Stimulated activated CD4-positive, alpha-beta T cell treated with anti-CD3 and anti-CD28 coated beads, Interleukin-2, amount 100 ng/mL, for 4 hours (primary cell): Measurements from ENCODE around the gene IER5L.
"Not testable (repeated sequence)": the region's sequence is repeated elsewhere in the genome, so short reads cannot be mapped to it uniquely, and the experiment has no call there.

Experiments
- DNase-seq: peaks from one replicate; pipeline ENCODE4 v3.0.0-alpha.2; 2020; ENCODE audit warnings: low read depth

The IER5L gene

GRCh38 chr9:129138476-129139232 is 39.4 kb downstream of the IER5L start:
- no peak for DNase-seq

DNA sequence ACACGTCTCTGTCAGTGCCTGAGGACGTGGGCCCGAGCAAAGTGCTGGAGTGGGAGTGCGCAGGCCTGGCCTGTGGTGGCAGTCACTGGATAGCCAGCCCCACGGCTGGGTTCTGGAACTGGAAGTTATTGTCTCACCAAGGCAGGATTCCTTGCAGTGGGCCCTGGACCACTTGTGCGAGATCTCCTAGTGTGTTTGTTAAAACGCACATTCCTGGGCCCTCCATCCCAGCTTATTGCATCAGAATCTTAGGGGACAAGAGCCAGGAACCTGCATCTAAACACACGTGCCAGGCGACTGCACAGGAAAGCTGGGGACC is 40.0 kb downstream of the IER5L start:
- DNase-seq, result no peak

DNA sequence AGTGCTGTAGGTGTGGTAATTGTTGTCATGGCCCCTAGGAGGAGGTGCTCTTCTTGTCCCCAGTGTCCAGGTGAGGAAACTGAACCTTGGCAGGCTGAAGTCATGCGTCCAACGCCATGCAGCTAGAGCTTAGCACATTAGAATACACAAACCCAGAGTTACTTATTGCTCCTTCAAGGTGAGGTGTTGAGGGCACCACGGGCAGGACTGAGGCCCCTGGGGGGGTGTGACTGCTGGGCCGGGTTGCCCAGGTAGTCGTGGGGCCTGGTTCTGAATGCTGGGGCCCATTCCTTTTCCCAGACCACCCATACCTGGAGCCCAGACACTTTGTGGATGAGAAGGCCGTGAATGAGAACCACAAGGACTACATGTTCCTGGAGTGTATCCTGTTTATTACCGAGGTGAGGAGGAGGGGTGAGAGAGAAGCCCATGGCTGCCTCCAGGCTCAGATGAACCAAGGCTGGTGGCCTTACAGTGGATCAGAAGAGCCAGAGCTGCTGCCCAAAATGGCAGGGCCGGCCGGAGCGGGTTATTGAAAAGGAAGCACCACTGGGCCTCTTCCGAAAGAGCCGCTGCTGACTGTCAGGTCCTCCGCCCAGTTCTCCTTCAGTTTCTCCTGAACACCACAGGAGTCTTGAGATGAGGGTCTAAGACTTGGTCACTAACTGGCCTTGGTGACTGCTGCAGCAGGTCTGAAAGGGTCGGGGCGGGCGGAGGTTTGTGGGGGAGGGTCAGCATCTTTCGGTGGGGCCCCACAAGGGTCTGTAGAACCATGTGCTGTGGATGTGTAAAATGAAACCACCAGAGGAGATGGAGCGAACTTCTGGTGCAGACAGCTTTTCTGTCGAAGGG is 40.5 kb downstream of the IER5L start:
- DNase-seq, result no peak

GRCh38 chr9:129136446-129137035 is 41.5 kb downstream of the IER5L start:
- DNase-seq, result no peak

GRCh38 chr9:129135476-129135875 is 42.6 kb downstream of the IER5L start:
- no peak for DNase-seq

- no peak for DNase-seq
Measured at GRCh38 chr9:129133082-129133481, 45.0 kb downstream of the IER5L start.

DNA sequence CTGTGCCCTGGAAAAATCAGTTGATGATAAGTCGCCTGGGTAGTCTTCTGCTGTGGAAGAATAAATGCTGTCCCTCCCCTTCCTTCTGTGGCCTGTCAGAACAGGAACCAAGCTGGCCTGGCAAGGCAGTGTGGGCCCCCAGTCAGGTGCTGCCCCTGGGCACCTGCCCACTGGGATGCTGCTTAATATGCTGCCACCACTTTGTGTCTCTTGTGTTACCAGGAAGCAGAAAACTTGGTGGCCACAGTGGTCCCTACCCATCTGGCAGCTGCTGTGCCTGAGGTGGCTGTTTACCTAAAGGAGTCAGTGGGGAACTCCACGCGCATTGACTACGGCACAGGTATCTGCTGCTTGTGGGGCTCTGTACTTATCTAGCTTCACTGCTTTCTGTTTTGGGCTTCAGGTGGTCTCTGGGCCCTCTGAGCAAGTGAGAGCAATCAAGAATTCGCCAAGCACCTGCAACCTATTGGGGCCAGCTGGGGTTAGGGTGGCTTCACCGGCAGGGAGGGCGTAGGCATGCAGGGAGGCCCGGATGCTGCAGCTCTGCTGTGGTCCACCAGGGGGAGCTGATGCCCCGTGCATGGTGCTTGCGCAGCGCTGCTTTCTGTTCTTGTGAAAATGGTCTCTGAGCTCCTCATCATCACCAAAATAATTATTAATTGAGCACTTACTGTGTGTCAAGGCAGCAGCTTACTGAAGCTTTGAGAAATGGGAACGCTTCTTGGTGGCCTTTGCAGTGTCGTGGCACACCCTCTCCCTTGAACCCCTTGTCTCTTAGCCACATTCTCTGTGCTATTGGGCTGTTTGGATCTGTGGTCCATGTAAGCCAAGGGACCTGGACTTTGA is 46.5 kb downstream of the IER5L start:
- DNase-seq, result peak; percentile 75

- DNase-seq, result no peak
Measured at GRCh38 chr9:129130791-129131190, 47.3 kb downstream of the IER5L start.

- not testable (repeated sequence) for DNase-seq
Measured at GRCh38 chr9:129130271-129130670, 47.8 kb downstream of the IER5L start.

DNA sequence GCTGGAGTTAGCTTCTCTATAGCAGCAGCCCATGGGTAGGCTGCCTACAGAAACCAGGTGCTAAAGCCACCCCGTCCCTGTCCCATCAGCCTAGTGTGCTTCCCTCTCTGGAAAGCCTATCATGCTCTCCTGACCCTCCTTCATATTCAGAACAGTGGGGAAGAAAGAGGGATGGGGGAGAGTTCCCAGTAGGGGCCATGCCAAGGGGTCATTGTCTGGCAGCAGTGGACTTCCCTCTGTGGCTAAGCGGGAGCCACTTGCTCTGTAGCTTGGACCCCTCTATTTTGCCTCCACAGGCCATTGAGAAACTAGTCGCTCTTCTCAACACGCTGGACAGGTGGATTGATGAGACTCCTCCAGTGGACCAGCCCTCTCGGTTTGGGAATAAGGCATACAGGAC is 49.4 kb downstream of the IER5L start:
- DNase-seq, result no peak

DNA sequence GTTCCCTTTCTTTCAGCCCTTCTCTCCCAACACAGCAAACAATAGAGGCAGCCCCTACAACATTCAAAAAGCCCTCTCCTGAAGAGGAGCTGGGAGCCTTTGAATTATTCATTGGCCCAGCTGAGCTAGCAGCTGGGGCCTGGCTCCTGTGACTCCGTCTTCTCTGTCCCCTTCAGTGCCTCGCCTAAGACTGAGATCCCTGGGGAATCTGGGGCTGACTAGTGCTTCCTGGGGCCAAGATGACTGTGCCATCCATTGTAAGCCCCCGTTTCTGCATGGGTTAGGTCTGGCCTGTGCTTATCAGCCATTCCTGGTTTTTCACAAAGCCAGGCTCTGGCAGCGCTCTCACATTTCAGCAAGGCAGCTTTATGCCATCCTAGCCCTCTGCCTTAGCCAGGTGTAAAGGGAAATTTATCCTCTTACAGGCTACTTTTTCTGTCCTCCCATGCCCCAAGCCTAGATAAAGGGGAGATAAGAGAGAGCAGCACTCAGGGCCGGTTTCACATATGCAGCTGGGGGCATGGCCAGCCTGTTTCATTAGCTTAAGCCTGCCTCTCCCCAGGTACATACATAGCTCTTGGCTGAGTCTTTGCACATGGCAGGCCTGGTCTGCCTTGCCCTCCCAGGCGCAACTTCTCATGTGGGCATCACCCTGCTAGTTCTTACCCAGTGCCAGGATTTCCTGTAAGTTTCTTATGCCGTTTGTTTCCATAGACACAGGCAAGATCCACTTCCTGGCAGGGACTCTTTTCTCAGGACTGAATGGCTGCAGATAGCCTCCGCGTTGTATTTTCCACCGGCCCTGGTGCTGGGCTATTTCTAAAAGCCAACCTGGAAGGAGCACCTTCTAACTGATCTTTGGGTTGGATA is 51.1 kb downstream of the IER5L start:
- no peak for DNase-seq
